Parathyroid adenoma (tissue), 2 donors: ENCODE measurements around the gene INPP5A.

Source experiments
- H2AFZ ChIP-seq: fragments of 300-600 bp; sonication (generic); one replicate; pipeline ENCODE4 v1.7.0; 2017; ENCODE audit warnings: antibody characterized with exemption, mild to moderate bottlenecking
- H3K27ac ChIP-seq: fragments of 300-600 bp; sonication (generic); one replicate; pipeline ENCODE4 v1.7.0; 2017
- H3K27me3 ChIP-seq: fragments of 300-600 bp; sonication (generic); one replicate; pipeline ENCODE4 v1.7.0; 2017; ENCODE audit warnings: low read length; ENCODE audit not compliant: control insufficient read depth, insufficient read depth
- H3K36me3 ChIP-seq: fragments of 300-600 bp; sonication (generic); one replicate; pipeline ENCODE4 v1.7.0; 2017; ENCODE audit warnings: low read length; ENCODE audit not compliant: control insufficient read depth, insufficient read depth
- H3K4me1 ChIP-seq: fragments of 300-600 bp; sonication (generic); one replicate; pipeline ENCODE4 v1.7.0; 2017; ENCODE audit warnings: control low read depth
- H3K4me2 ChIP-seq: fragments of 300-600 bp; sonication (generic); one replicate; pipeline ENCODE4 v1.7.0; 2017; ENCODE audit warnings: low read length
- H3K4me3 ChIP-seq: fragments of 300-600 bp; sonication (generic); one replicate; pipeline ENCODE4 v1.7.0; 2017; ENCODE audit warnings: low read depth, low read length
- H3K79me2 ChIP-seq: fragments of 300-600 bp; sonication (generic); one replicate; pipeline ENCODE4 v1.7.0; 2017; ENCODE audit warnings: control low read depth
- H3K9ac ChIP-seq: fragments of 300-600 bp; sonication (generic); one replicate; pipeline ENCODE4 v1.7.0; 2017; ENCODE audit warnings: mild to moderate bottlenecking
- H3K9me3 ChIP-seq: fragments of 300-600 bp; sonication (generic); one replicate; pipeline ENCODE4 v1.7.0; 2017; ENCODE audit warnings: low read length; ENCODE audit not compliant: control insufficient read depth
- TF ChIP-seq, protein P1 (sequence below): fragments of 300-600 bp; sonication (generic); IDR thresholded peaks from one replicate; pipeline ENCODE4 v1.7.0; 2017; ENCODE audit warnings: antibody characterized with exemption, mild to moderate bottlenecking
- donor health status: primary hyperparathyroidism.

Gene INPP5A

DNA sequence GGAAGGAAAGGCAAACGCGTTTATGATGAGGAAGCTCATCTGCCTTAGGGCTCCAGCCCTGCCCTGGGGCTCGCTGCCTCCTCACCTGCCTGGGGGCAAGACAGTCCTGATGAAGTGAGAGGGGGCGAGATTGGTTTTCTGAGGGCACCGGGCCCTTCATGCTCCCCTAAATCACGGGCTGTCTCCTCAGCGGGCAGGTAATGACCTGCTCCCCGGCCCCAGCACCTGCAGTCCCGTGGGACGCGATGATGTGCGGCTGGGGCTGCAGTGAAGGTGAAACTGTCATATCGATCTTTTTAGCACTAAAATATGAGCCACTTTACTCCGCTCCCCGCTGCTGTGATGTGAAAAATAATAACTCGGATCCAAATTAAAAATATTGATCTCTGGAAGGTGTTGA, 120.2 kb downstream of the INPP5A start:
- no peaks in the 10 kb centered on the region for H3K9me3 ChIP-seq
- no peaks in the 10 kb centered on the region for H3K36me3 ChIP-seq
- no peak overlapping the region for H3K27ac ChIP-seq
- no peak overlapping the region for H3K4me3 ChIP-seq
- no peak overlapping the region for H3K4me2 ChIP-seq
- no peak overlapping the region for H2AFZ ChIP-seq
- peaks cover 3% of the 10 kb centered on the region for H3K79me2 ChIP-seq
- H3K9ac ChIP-seq, result no peak overlapping the region
- TF ChIP-seq, protein P1, sequence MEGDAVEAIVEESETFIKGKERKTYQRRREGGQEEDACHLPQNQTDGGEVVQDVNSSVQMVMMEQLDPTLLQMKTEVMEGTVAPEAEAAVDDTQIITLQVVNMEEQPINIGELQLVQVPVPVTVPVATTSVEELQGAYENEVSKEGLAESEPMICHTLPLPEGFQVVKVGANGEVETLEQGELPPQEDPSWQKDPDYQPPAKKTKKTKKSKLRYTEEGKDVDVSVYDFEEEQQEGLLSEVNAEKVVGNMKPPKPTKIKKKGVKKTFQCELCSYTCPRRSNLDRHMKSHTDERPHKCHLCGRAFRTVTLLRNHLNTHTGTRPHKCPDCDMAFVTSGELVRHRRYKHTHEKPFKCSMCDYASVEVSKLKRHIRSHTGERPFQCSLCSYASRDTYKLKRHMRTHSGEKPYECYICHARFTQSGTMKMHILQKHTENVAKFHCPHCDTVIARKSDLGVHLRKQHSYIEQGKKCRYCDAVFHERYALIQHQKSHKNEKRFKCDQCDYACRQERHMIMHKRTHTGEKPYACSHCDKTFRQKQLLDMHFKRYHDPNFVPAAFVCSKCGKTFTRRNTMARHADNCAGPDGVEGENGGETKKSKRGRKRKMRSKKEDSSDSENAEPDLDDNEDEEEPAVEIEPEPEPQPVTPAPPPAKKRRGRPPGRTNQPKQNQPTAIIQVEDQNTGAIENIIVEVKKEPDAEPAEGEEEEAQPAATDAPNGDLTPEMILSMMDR, result no peak
- H3K27me3 ChIP-seq, result no peaks in the 10 kb centered on the region
- H3K4me1 ChIP-seq, result no peaks in the 10 kb centered on the region

DNA sequence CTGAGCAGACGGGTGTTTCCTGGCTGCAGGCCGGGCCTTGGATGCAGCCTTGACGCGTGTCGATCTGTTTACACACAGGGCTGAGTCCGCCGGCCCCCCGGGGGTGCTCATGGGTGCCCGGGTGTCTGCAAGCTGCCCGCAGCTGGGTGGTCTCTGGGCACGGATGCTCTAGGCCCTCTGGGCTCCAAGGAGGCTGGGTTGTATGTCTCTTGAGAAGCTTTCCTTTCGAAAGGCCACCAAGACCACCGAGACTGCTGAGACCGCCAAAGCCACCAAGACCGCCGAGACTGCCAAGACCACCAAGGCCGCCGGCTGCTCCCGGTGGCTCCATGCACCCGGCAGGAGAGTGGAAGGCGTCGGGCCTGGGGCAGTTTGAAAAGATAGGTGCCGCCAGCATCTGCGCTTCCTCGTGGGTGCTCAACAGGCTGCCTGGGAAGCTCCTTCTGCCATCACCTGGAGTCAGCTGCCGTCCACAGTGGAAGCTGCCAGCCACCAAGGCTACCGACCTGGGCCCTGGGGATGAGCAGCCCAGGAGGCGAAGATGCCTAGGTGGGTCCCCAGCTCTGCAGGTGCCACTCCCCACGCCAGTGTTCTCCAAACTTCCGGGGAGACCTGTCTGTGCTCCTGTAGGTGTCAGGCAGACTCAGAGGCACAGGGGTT, 121.1 kb downstream of the INPP5A start:
- Histone ChIP-seq H3K36me3 (no peaks in the 10 kb centered on the region), H3K4me3 (no peak overlapping the region), H3K27ac (no peak overlapping the region), H3K4me1 (no peaks in the 10 kb centered on the region), H2AFZ (no peak overlapping the region), H3K9ac (no peak overlapping the region), H3K9me3 (no peaks in the 10 kb centered on the region), H3K4me2 (no peak overlapping the region), H3K79me2 (peaks cover 4% of the 10 kb centered on the region), H3K27me3 (no peaks in the 10 kb centered on the region)
- TF ChIP-seq, protein P1, result no peak

DNA sequence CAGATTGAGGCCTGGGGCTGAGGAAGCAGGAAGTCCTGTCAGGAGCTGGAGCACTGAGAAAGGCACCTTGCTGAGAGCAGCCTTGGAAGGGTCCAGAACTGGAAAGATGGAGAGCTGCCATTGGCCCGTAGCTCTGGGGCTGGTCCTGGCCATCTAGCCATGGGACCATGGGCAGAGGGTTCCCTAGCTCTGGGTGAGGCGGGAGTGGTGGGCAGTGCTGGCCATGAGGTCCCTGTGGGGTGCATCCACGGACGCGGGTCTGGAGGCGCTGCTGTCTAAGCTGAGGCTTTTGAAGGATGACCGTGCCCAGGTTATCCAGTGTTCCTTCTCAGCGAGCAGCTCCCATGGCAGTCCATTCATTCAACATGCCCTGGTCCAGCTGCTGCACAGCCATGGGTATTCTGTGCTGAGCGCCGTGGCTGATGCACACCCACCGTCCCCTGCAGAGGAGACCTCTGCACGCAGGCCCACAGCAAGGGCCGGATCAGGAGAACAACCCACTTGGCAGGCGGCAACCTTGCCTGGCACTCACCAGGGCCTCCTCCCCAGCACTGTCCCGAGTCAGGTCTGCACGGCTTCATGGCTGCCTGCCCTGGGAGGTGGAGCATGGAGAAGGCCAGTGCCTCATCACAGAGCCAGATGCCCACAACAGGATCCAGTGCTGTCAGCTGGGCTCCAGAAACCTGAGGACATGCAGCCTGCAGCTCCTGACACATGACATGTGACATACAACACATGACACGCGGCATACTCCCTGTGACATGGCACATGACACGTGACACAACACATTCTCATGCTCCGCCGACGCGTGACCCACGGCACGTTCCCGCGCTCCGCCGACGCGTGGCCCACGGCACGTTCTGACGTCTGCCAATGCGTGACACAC, 121.9 kb downstream of the INPP5A start:
- Histone ChIP-seq H3K4me3 (no peak overlapping the region), H3K4me2 (no peak overlapping the region), H3K36me3 (no peaks in the 10 kb centered on the region), H2AFZ (no peak overlapping the region), H3K9me3 (no peaks in the 10 kb centered on the region), H3K79me2 (peaks cover 2% of the 10 kb centered on the region), H3K9ac (no peak overlapping the region), H3K27me3 (no peaks in the 10 kb centered on the region), H3K27ac (no peak overlapping the region), H3K4me1 (no peaks in the 10 kb centered on the region)
- TF ChIP-seq, protein P1, result no peak

DNA sequence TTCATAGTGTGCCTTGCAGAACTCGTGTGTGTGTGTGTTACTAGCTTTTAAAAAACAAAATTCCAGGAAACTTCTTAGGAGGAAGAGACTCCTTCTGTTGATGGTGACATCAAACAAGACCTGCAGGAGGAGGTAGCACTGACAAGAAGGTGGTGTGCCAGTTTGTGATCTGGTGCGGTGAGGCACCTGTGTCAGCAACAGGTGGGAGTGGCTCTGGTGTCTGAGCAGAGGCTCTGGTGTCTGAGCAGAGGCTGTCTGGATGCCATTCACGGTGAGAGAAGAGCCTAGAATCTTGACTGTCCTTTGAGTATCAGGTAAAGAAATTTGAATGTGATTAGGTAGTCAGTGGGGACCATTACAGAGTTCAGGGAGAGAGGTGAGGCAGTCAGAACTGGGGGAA, 122.8 kb downstream of the INPP5A start:
- Histone ChIP-seq H3K9me3 (no peaks in the 10 kb centered on the region), H3K27ac (no peak overlapping the region), H3K9ac (no peak overlapping the region), H3K27me3 (no peaks in the 10 kb centered on the region), H3K79me2 (peaks cover 2% of the 10 kb centered on the region), H3K4me2 (no peak overlapping the region), H3K4me3 (no peak overlapping the region), H3K4me1 (no peaks in the 10 kb centered on the region), H3K36me3 (no peaks in the 10 kb centered on the region), H2AFZ (no peak overlapping the region)
- TF ChIP-seq, protein P1, result no peak
